NCI-H2196 treated with DMSO at 0.1 percent for 48 hours (cell line): ENCODE results near the gene FOXC2.
"Not testable (repeated sequence)": the region's sequence is repeated elsewhere in the genome, so short reads cannot be mapped to it uniquely, and the experiment has no call there.

Source experiments
- DNase-seq: peaks from one replicate; lab custom pipeline; 2025; ENCODE audit not compliant: unreplicated experiment; lab: John Stamatoyannopoulos, UW

FOXC2 gene

GRCh38 chr16:86584726-86585721 lies 18.4 kb downstream of the FOXC2 start:
- no peak for DNase-seq

- DNase-seq, result no peak
Measured at GRCh38 chr16:86585821-86586611, 19.4 kb downstream of the FOXC2 start.

- no peak for DNase-seq
Measured at GRCh38 chr16:86587487-86587886, 20.9 kb downstream of the FOXC2 start.

GRCh38 chr16:86587955-86588354 lies 21.3 kb downstream of the FOXC2 start:
- not testable (repeated sequence) for DNase-seq

GRCh38 chr16:86590501-86591144 lies 24.0 kb downstream of the FOXC2 start:
- no peak for DNase-seq

- no peak for DNase-seq
Measured at GRCh38 chr16:86591270-86591669, 24.6 kb downstream of the FOXC2 start.

- DNase-seq, result no peak
Measured at GRCh38 chr16:86593913-86594620, 27.4 kb downstream of the FOXC2 start.

- no peak for DNase-seq
Measured at GRCh38 chr16:86594721-86595120, 28.1 kb downstream of the FOXC2 start.

GRCh38 chr16:86595983-86596605 lies 29.5 kb downstream of the FOXC2 start:
- DNase-seq, result no peak

- DNase-seq, result no peak
Measured at GRCh38 chr16:86597126-86597879, 30.7 kb downstream of the FOXC2 start.

- DNase-seq, result no peak
Measured at GRCh38 chr16:86597880-86598606, 31.4 kb downstream of the FOXC2 start.

GRCh38 chr16:86598607-86599565 lies 32.3 kb downstream of the FOXC2 start:
- DNase-seq, result no peak

- no peak for DNase-seq
Measured at GRCh38 chr16:86601356-86601755, 34.7 kb downstream of the FOXC2 start.

- DNase-seq, result no peak
Measured at GRCh38 chr16:86602521-86602920, 35.9 kb downstream of the FOXC2 start.

- no peak for DNase-seq
Measured at GRCh38 chr16:86604436-86605193, 38.0 kb downstream of the FOXC2 start.

- no peak for DNase-seq
Measured at GRCh38 chr16:86605950-86606349, 39.3 kb downstream of the FOXC2 start.

- no peak for DNase-seq
Measured at GRCh38 chr16:86608301-86608747, 41.7 kb downstream of the FOXC2 start.
